Neuronal stem cell (in vitro differentiated cells): ENCODE data around the gene PDCD11.
A peak's percentile ranks its signal among the peaks of the same experiment; 100 is the strongest.

ENCODE experiments used
- DNase-seq: peaks from one replicate; pipeline ENCODE4 v3.0.0-alpha.2; 2013; ENCODE audit warnings: low spot score
- H2AFZ ChIP-seq: one replicate; pipeline ENCODE4 v1.6.1; 2013; ENCODE audit warnings: mild to moderate bottlenecking, low read length, inconsistent platforms
- H2AK5ac ChIP-seq: 2 replicates; pipeline ENCODE4 v1.6.1; 2013; ENCODE audit warnings: low read depth, mild to moderate bottlenecking, inconsistent platforms, low read length, moderate library complexity, mixed read lengths
- H2BK120ac ChIP-seq: 2 replicates; pipeline ENCODE4 v1.6.1; 2013; ENCODE audit warnings: low read depth, mild to moderate bottlenecking, inconsistent platforms, low read length, moderate library complexity, mixed read lengths
- H2BK12ac ChIP-seq: one replicate; pipeline ENCODE4 v1.6.1; 2013; ENCODE audit warnings: low read length, inconsistent platforms
- H2BK15ac ChIP-seq: 2 replicates; pipeline ENCODE4 v1.6.1; 2013; ENCODE audit warnings: mild to moderate bottlenecking, low read length, inconsistent platforms, mixed read lengths
- H2BK5ac ChIP-seq: one replicate; pipeline ENCODE4 v1.6.1; 2013; ENCODE audit warnings: inconsistent platforms, mild to moderate bottlenecking, low read length, moderate library complexity
- H3K14ac ChIP-seq: one replicate; pipeline ENCODE4 v1.6.1; 2013; ENCODE audit warnings: low read length, inconsistent platforms
- H3K18ac ChIP-seq: 2 replicates; pipeline ENCODE4 v1.6.1; 2013; ENCODE audit warnings: low read length, inconsistent platforms
- H3K23ac ChIP-seq: 2 replicates; pipeline ENCODE4 v1.6.1; 2013; ENCODE audit warnings: low read depth, mild to moderate bottlenecking, mixed read lengths, low read length, inconsistent platforms; ENCODE audit not compliant: poor library complexity
- H3K27ac ChIP-seq: replicated peaks from 3 replicates; pipeline ENCODE4 v1.5.1; 2013; ENCODE audit warnings: low read length, inconsistent platforms
- H3K27me3 ChIP-seq, 3 experiments: 2 replicates each; pipeline ENCODE4 v1.6.1; 2013; ENCODE audit warnings: low read length in 3 of 3, mild to moderate bottlenecking in 2 of 3, inconsistent platforms in 1 of 3, low read depth in 1 of 3, mixed read lengths in 1 of 3, moderate library complexity in 1 of 3; ENCODE audit not compliant: control insufficient read depth in 3 of 3, insufficient read depth in 3 of 3
- H3K36me3 ChIP-seq, 2 donors: replicated peaks in 1 of 2; 2 replicates each; pipeline ENCODE4 v1.6.1; 2013; ENCODE audit warnings: low read length in 2 of 2; ENCODE audit not compliant: control insufficient read depth in 2 of 2, insufficient read depth in 2 of 2
- H3K4ac ChIP-seq: 2 replicates; pipeline ENCODE4 v1.6.1; 2013; ENCODE audit warnings: inconsistent platforms, mild to moderate bottlenecking, low read length, moderate library complexity
- H3K4me1 ChIP-seq, 2 donors: 1 replicate in 1 of 2; 2 replicates in 1 of 2; pipeline ENCODE4 v1.6.1; 2013; ENCODE audit warnings: low read length in 2 of 2, low read depth in 1 of 2; ENCODE audit not compliant: control insufficient read depth in 2 of 2, insufficient read depth in 1 of 2
- H3K4me2 ChIP-seq: one replicate; pipeline ENCODE4 v1.6.1; 2013; ENCODE audit warnings: mild to moderate bottlenecking, low read length, inconsistent platforms; ENCODE audit not compliant: insufficient read depth, poor library complexity, severe bottlenecking
- H3K4me3 ChIP-seq, 2 donors: 2 replicates each; pipeline ENCODE4 v1.5.1; 2013; ENCODE audit warnings: low read length in 2 of 2, mild to moderate bottlenecking in 2 of 2, inconsistent platforms in 1 of 2, moderate library complexity in 1 of 2
- H3K79me1 ChIP-seq: one replicate; pipeline ENCODE4 v1.6.1; 2013; ENCODE audit warnings: low read depth, mild to moderate bottlenecking, inconsistent platforms, low read length, moderate library complexity
- H3K9ac ChIP-seq: one replicate; pipeline ENCODE4 v1.6.1; 2013; ENCODE audit warnings: mild to moderate bottlenecking, low read depth, low read length, inconsistent platforms; ENCODE audit not compliant: poor library complexity
- H3K9me3 ChIP-seq, 2 donors: replicated peaks in 1 of 2; 2 replicates each; pipeline versions ENCODE3 to v1.6.1; 2013; ENCODE audit warnings: low read length in 2 of 2, mild to moderate bottlenecking in 2 of 2, inconsistent platforms in 1 of 2, low read depth in 1 of 2, mixed read lengths in 1 of 2, moderate library complexity in 1 of 2; ENCODE audit not compliant: control insufficient read depth in 2 of 2, insufficient read depth in 1 of 2
- H4K8ac ChIP-seq: one replicate; pipeline ENCODE4 v1.6.1; 2013; ENCODE audit warnings: low read depth, mild to moderate bottlenecking, inconsistent platforms, low read length, moderate library complexity
- H4K91ac ChIP-seq: one replicate; pipeline ENCODE4 v1.6.1; 2013; ENCODE audit warnings: low read length, low read depth, mild to moderate bottlenecking, inconsistent platforms; ENCODE audit not compliant: poor library complexity
- WGBS, 2 donors: extraction: QIAGEN DNeasy Blood & Tissue Kit; methylation state at CpG; one replicate each; pipeline ENCODE4 v1.1.7; 2013; ENCODE audit warnings: missing lambda C conversion rate in 2 of 2, mixed read lengths in 1 of 2; ENCODE audit not compliant: insufficient read length in 2 of 2, insufficient replicate concordance in 1 of 2; ENCODE audit errors: extremely low coverage in 2 of 2; 5-methylcytosine and 5-hydroxymethylcytosine counted together

Gene PDCD11

DNA sequence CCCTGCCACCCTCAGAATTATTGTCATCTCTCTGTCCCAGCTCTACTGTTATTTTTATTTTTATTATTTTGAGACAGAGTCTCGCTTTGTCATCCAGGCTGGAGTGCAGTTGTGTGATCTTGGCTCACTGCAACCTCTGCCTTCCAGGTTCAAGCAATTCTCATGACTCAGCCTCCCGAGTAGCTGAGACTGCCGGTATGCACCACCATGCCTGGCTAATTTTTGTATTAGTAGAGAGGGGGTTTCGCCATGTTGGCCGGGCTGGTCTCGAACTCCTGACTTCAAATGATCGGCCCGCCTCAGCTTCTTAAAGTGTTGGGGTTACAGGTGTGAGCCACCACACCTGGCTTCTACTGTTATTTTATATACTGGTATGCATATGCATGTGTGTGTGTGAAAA, 44.8 kb downstream of the PDCD11 start:
- H3K9ac ChIP-seq: no peak overlapping the region
- no peak overlapping the region for H2AK5ac ChIP-seq
- DNase-seq: no peak
- H3K36me3 ChIP-seq: peaks cover 54 to 98% of the 10 kb centered on the region in 2 donors
- no peaks in the 10 kb centered on the region for H3K27me3 ChIP-seq
- no peak overlapping the region for H2BK15ac ChIP-seq
- H3K4me3 ChIP-seq: no peak overlapping the region
- H4K91ac ChIP-seq: no peak overlapping the region
- no peaks in the 10 kb centered on the region for H3K79me1 ChIP-seq
- no peak overlapping the region for H3K4ac ChIP-seq
- no peak overlapping the region for H3K14ac ChIP-seq
- no peak overlapping the region for H2BK120ac ChIP-seq
- H3K9me3 ChIP-seq: no peaks in the 10 kb centered on the region
- no CpG with 5 or more reads among the region's 8 CpGs for WGBS, 2 donors
- H2BK5ac ChIP-seq: no peak overlapping the region
- H2BK12ac ChIP-seq: no peak overlapping the region
- H3K4me1 ChIP-seq: no peaks in the 10 kb centered on the region
- H3K4me2 ChIP-seq: no peak overlapping the region
- H4K8ac ChIP-seq: no peak overlapping the region
- H2AFZ ChIP-seq: no peak overlapping the region
- no peak overlapping the region for H3K18ac ChIP-seq
- H3K27ac ChIP-seq: no peak overlapping the region
- no peak overlapping the region for H3K23ac ChIP-seq

DNA sequence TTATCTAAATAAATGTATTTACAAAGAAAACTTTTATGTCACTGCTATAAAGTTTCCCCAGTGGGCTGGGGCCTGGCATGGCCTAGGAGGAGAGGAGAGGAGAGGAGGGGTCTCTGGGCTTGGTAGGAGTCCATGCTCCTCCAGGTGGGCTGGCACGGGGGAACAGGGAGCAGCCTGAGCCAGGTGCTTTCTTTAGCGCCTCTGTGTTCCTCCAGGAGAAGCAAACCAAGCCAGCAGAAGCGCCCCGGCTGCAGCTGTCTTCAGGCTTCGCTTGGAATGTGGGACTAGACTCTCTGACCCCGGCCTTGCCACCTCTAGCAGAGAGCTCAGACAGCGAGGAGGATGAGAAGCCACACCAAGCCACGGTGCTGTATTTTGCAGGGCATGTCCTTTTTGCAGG, 45.2 kb downstream of the PDCD11 start:
- no peak overlapping the region for H2AK5ac ChIP-seq
- no peak overlapping the region for H2AFZ ChIP-seq
- no peaks in the 10 kb centered on the region for H3K4me1 ChIP-seq
- no peak overlapping the region for H3K9ac ChIP-seq
- peaks cover 56 to 98% of the 10 kb centered on the region in 2 donors for H3K36me3 ChIP-seq
- H2BK15ac ChIP-seq: no peak overlapping the region
- no peak overlapping the region for H3K27ac ChIP-seq
- no peaks in the 10 kb centered on the region for H3K79me1 ChIP-seq
- H2BK5ac ChIP-seq: no peak overlapping the region
- H3K14ac ChIP-seq: no peak overlapping the region
- no peak overlapping the region for H4K91ac ChIP-seq
- WGBS, 2 donors: no CpG with 5 or more reads among the region's 8 CpGs
- H2BK12ac ChIP-seq: no peak overlapping the region
- H4K8ac ChIP-seq: no peak overlapping the region
- no peak overlapping the region for H3K23ac ChIP-seq
- no peak overlapping the region for H3K18ac ChIP-seq
- no peak overlapping the region for H3K4ac ChIP-seq
- no peak overlapping the region for H2BK120ac ChIP-seq
- DNase-seq: no peak
- H3K4me3 ChIP-seq: no peak overlapping the region
- H3K9me3 ChIP-seq: no peaks in the 10 kb centered on the region
- H3K27me3 ChIP-seq: no peaks in the 10 kb centered on the region
- no peak overlapping the region for H3K4me2 ChIP-seq

DNA sequence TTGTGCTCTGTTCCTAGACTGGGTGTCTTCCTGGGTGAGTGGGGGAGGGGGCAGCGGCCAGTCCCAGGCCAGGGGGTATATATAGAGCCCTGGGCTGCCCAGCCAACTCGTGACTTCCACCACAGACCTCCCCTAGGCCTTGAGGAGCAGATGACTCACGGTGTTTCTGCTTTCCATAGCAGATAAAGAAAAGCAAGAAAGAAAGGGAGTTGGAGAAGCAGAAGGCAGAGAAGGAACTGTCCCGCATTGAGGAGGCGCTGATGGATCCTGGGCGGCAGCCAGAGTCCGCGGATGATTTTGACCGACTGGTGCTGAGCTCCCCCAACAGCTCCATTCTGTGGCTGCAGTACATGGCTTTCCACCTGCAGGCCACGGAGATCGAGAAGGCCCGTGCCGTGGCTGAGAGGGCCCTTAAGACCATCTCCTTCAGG, 45.6 kb downstream of the PDCD11 start:
- no CpG with 5 or more reads among the region's 13 CpGs for WGBS, 2 donors
- Histone ChIP-seq H2AK5ac (no peak overlapping the region), H3K9me3 (no peaks in the 10 kb centered on the region), H3K27ac (no peak overlapping the region), H3K4me1 (no peaks in the 10 kb centered on the region), H2BK120ac (no peak overlapping the region), H4K91ac (no peak overlapping the region), H3K23ac (no peak overlapping the region), H4K8ac (no peak overlapping the region), H2BK15ac (no peak overlapping the region), H2BK12ac (no peak overlapping the region), H3K4ac (no peak overlapping the region), H3K14ac (no peak overlapping the region), H3K4me2 (no peak overlapping the region), H3K18ac (no peak overlapping the region), H3K27me3 (no peaks in the 10 kb centered on the region), H3K4me3 (no peak overlapping the region), H3K79me1 (no peaks in the 10 kb centered on the region), H2BK5ac (no peak overlapping the region), H3K36me3 (peaks cover 59 to 98% of the 10 kb centered on the region in 2 donors), H2AFZ (no peak overlapping the region), H3K9ac (no peak overlapping the region)
- no peak for DNase-seq

DNA sequence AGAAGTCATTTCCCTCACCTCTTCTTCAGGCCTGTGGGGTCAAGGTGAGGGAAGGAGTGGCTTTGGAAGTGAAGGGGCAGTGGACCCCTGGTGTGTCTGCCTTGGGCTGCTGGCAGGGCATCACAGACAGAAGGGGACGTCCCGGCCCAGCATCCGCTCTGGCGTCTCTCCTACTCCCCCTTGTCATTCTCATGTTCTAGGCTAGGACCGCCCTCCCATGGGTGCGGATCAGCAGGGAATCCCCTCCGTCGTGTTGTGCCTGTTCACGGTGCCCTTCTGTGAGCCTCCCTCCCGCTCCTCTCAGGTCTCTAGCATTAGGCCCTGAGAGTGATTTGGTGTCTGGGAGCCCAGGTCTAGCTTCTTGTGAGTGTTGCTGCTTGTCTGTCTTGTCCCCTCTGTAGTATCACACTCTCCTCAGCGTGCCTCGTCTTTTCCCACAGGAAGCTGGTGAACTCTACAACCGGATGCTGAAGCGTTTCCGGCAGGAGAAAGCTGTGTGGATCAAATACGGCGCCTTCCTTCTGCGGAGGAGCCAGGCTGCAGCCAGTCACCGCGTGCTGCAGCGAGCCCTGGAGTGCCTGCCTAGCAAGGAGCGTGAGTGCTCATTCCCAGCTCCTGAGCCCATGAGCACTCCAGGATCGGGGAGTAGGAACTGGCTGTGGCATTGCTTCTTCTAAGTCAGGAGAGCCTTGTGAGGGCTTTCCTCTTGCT, 47.2 kb downstream of the PDCD11 start:
- H3K4me2 ChIP-seq: no peak overlapping the region
- WGBS, 2 donors: no CpG with 5 or more reads among the region's 23 CpGs

More for the DNA sequence above, 47.2 kb downstream of the PDCD11 start:
- no peak overlapping the region for H2BK120ac ChIP-seq
- no peak overlapping the region for H3K14ac ChIP-seq
- no peak overlapping the region for H3K18ac ChIP-seq
- peak overlapping the region; percentile 53 for H3K23ac ChIP-seq
- no peaks in the 10 kb centered on the region for H3K9me3 ChIP-seq
- no peak overlapping the region for H3K4ac ChIP-seq
- no peak overlapping the region for H3K27ac ChIP-seq
- no peaks in the 10 kb centered on the region for H3K79me1 ChIP-seq
- no peak overlapping the region for H2AFZ ChIP-seq
- no peak overlapping the region for H4K91ac ChIP-seq
- no peak overlapping the region for H2BK12ac ChIP-seq
- no peak overlapping the region for H4K8ac ChIP-seq
- no peak overlapping the region for H3K9ac ChIP-seq
- H3K4me3 ChIP-seq: no peak overlapping the region
- H3K36me3 ChIP-seq: peaks cover 56 to 94% of the 10 kb centered on the region in 2 donors
- no peak for DNase-seq
- H3K27me3 ChIP-seq: no peaks in the 10 kb centered on the region
- no peaks in the 10 kb centered on the region for H3K4me1 ChIP-seq
- H2BK5ac ChIP-seq: no peak overlapping the region
- H2AK5ac ChIP-seq: no peak overlapping the region
- no peak overlapping the region for H2BK15ac ChIP-seq
